SU-DHL-6 (cell line): ENCODE measurements around the gene CHPF2.

ENCODE experiments used
- EZH2phosphoT487 ChIP-seq: fragments of 200-600 bp; sonication (generic), shearing (Covaris generic); conservative IDR thresholded peaks from 2 replicates; pipeline ENCODE4 v1.6.1; 2018; ENCODE audit warnings: mild to moderate bottlenecking, antibody characterized with exemption, low read length, moderate library complexity, mixed read lengths
- TF ChIP-seq, protein P1 (sequence below): fragments of 200-600 bp; sonication (generic); IDR thresholded peaks from one replicate; pipeline ENCODE4 v1.5.1; 2017; ENCODE audit warnings: antibody characterized with exemption, mild to moderate bottlenecking, low read length, moderate library complexity; ENCODE audit not compliant: insufficient read depth, poor library complexity, severe bottlenecking

- TF ChIP-seq, protein P1, sequence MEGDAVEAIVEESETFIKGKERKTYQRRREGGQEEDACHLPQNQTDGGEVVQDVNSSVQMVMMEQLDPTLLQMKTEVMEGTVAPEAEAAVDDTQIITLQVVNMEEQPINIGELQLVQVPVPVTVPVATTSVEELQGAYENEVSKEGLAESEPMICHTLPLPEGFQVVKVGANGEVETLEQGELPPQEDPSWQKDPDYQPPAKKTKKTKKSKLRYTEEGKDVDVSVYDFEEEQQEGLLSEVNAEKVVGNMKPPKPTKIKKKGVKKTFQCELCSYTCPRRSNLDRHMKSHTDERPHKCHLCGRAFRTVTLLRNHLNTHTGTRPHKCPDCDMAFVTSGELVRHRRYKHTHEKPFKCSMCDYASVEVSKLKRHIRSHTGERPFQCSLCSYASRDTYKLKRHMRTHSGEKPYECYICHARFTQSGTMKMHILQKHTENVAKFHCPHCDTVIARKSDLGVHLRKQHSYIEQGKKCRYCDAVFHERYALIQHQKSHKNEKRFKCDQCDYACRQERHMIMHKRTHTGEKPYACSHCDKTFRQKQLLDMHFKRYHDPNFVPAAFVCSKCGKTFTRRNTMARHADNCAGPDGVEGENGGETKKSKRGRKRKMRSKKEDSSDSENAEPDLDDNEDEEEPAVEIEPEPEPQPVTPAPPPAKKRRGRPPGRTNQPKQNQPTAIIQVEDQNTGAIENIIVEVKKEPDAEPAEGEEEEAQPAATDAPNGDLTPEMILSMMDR, result peak; percentile 79
- no peak for TF ChIP-seq EZH2phosphoT487
Observed at GRCh38 chr7:151245360-151246101, 13.2 kb downstream of the CHPF2 start.
